KMS-11 (cell line): ENCODE results near the gene GPR26.

ENCODE experiments used
- H2AFZ ChIP-seq: fragments of 200-600 bp; sonication (generic); 2 replicates; pipeline ENCODE4 v1.6.1; 2016; ENCODE audit warnings: antibody characterized with exemption, mixed run types, low read depth
- H3K27ac ChIP-seq: fragments of 200-600 bp; sonication (generic); 2 replicates; pipeline ENCODE4 v1.6.1; 2016; ENCODE audit warnings: mild to moderate bottlenecking, mixed run types
- H3K27me3 ChIP-seq: fragments of 200-600 bp; sonication (generic); 2 replicates; pipeline ENCODE4 v1.6.1; 2017; ENCODE audit warnings: mild to moderate bottlenecking, low read depth, mixed run types, moderate library complexity; ENCODE audit not compliant: insufficient read depth
- H3K36me3 ChIP-seq: fragments of 200-600 bp; sonication (generic); 2 replicates; pipeline ENCODE4 v1.6.1; 2017; ENCODE audit warnings: mild to moderate bottlenecking, mixed run types; ENCODE audit not compliant: insufficient read depth
- H3K4me1 ChIP-seq: fragments of 200-600 bp; sonication (generic); 2 replicates; pipeline ENCODE4 v1.6.1; 2016; ENCODE audit warnings: mild to moderate bottlenecking, low read depth, mixed run types; ENCODE audit not compliant: poor library complexity, severe bottlenecking
- H3K4me2 ChIP-seq: fragments of 200-600 bp; sonication (generic); 2 replicates; pipeline ENCODE4 v1.7.0; 2016; ENCODE audit warnings: mild to moderate bottlenecking, mixed run types
- H3K4me3 ChIP-seq: fragments of 200-600 bp; sonication (generic); IDR thresholded peaks from 2 replicates; pipeline ENCODE4 v1.6.1; 2017; ENCODE audit warnings: low read depth, low read length, mixed read lengths; ENCODE audit not compliant: insufficient read depth
- H3K79me2 ChIP-seq: fragments of 200-600 bp; sonication (generic); 2 replicates; pipeline ENCODE4 v1.6.1; 2016; ENCODE audit warnings: low read depth, mixed run types; ENCODE audit not compliant: insufficient read depth
- H3K9ac ChIP-seq: fragments of 200-600 bp; sonication (generic); 2 replicates; pipeline ENCODE4 v1.6.1; 2016; ENCODE audit warnings: mild to moderate bottlenecking, mixed run types
- H4K20me1 ChIP-seq: fragments of 200-600 bp; sonication (generic); 2 replicates; pipeline ENCODE4 v1.6.1; 2016; ENCODE audit warnings: mild to moderate bottlenecking, mixed run types; ENCODE audit not compliant: insufficient read depth
- CTCF ChIP-seq: fragments of 200-600 bp; sonication (generic); conservative IDR thresholded peaks from 2 replicates; pipeline ENCODE4 v1.6.1; 2017; ENCODE audit warnings: low read depth, mild to moderate bottlenecking, antibody characterized with exemption, low read length, moderate library complexity, mixed read lengths

The GPR26 gene

DNA sequence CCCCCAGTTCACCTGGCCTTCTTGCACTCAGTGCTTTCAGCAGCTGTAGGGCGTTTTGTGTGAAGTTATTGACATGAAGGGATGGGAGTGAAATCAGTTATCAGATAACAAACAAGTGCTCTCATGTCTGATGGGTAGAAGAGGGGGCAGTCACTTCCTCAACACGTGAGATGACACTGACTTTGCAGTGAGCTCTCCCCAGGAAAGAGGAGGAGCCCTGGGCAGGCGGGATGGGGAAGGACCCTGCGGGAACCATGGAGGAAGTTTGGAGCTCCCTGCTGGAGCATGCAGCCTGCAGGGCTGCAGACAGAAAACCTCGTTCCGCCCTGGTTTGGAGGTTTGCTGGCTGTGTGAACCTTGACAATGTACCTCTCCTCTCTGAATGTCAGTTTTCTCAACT lies 38.7 kb downstream of the GPR26 start:
- no peak overlapping the region for H2AFZ ChIP-seq
- H3K27me3 ChIP-seq, result no peaks in the 10 kb centered on the region
- H3K79me2 ChIP-seq, result no peaks in the 10 kb centered on the region
- no peak overlapping the region for H3K4me3 ChIP-seq
- no peaks in the 10 kb centered on the region for H4K20me1 ChIP-seq
- no peak overlapping the region for H3K9ac ChIP-seq
- H3K36me3 ChIP-seq, result no peaks in the 10 kb centered on the region
- no peaks in the 10 kb centered on the region for H3K4me1 ChIP-seq
- no peak overlapping the region for H3K27ac ChIP-seq
- TF ChIP-seq CTCF, result no peak
- H3K4me2 ChIP-seq, result no peak overlapping the region

GRCh38 chr10:123706236-123706635 lies 40.1 kb downstream of the GPR26 start:
- H3K9ac ChIP-seq, result no peak overlapping the region
- H3K79me2 ChIP-seq, result no peaks in the 10 kb centered on the region
- H3K27ac ChIP-seq, result no peak overlapping the region
- no peaks in the 10 kb centered on the region for H3K27me3 ChIP-seq
- no peaks in the 10 kb centered on the region for H3K36me3 ChIP-seq
- TF ChIP-seq CTCF, result no peak
- no peak overlapping the region for H3K4me2 ChIP-seq
- H3K4me1 ChIP-seq, result no peaks in the 10 kb centered on the region
- H3K4me3 ChIP-seq, result no peak overlapping the region
- H4K20me1 ChIP-seq, result no peaks in the 10 kb centered on the region
- no peak overlapping the region for H2AFZ ChIP-seq

GRCh38 chr10:123715546-123715945 lies 49.4 kb downstream of the GPR26 start:
- H4K20me1 ChIP-seq, result no peaks in the 10 kb centered on the region
- no peak overlapping the region for H3K27ac ChIP-seq
- no peak overlapping the region for H3K9ac ChIP-seq
- no peak overlapping the region for H3K4me3 ChIP-seq
- H3K36me3 ChIP-seq, result no peaks in the 10 kb centered on the region
- H3K4me2 ChIP-seq, result no peak overlapping the region
- H3K4me1 ChIP-seq, result no peaks in the 10 kb centered on the region
- H3K27me3 ChIP-seq, result no peaks in the 10 kb centered on the region
- H3K79me2 ChIP-seq, result no peaks in the 10 kb centered on the region
- no peak for TF ChIP-seq CTCF
- no peak overlapping the region for H2AFZ ChIP-seq

DNA sequence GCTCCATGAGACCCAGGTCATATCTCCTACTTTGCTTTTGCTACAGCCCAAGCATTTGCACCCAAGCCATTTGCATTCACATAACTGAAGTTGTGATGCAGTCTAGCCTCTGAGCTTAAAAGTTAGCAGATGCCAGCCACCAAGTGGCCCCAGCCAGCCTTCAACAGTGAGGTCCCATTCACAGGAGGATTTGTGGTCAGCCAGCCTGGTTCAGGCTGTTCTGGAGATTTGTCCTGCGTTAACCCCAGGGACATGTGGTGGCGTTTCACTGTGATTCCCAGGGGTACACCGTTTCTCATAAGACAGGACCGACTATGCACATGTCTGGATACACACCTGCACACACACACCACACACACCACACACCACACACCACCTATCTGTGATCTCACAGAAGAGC lies 51.2 kb downstream of the GPR26 start:
- Histone ChIP-seq H2AFZ (no peak overlapping the region), H4K20me1 (no peaks in the 10 kb centered on the region), H3K79me2 (no peaks in the 10 kb centered on the region), H3K27me3 (no peaks in the 10 kb centered on the region), H3K36me3 (no peaks in the 10 kb centered on the region), H3K27ac (no peak overlapping the region), H3K4me1 (no peaks in the 10 kb centered on the region), H3K4me2 (no peak overlapping the region), H3K9ac (no peak overlapping the region), H3K4me3 (no peak overlapping the region)
- no peak for TF ChIP-seq CTCF

GRCh38 chr10:123718544-123719060 lies 52.4 kb downstream of the GPR26 start:
- H3K79me2 ChIP-seq, result no peaks in the 10 kb centered on the region
- no peak overlapping the region for H3K9ac ChIP-seq
- H3K4me3 ChIP-seq, result no peak overlapping the region
- H3K27ac ChIP-seq, result no peak overlapping the region
- H3K4me2 ChIP-seq, result no peak overlapping the region
- H2AFZ ChIP-seq, result no peak overlapping the region
- no peaks in the 10 kb centered on the region for H4K20me1 ChIP-seq
- no peaks in the 10 kb centered on the region for H3K27me3 ChIP-seq
- H3K4me1 ChIP-seq, result no peaks in the 10 kb centered on the region
- no peaks in the 10 kb centered on the region for H3K36me3 ChIP-seq
- no peak for TF ChIP-seq CTCF
